ENCODE results near the gene COLEC12. TPM values are rescaled to one million over a fixed set of nuclear protein-coding genes. Genes with fewer than 3 reads are reported as not detected.

The COLEC12 gene
- total and polyA plus RNA-seq, 2 donors (not counting 3 experiments of a cell fraction or from before 2014, with no cell fraction given) = 8.0 to 17.1 TPM

DNA sequence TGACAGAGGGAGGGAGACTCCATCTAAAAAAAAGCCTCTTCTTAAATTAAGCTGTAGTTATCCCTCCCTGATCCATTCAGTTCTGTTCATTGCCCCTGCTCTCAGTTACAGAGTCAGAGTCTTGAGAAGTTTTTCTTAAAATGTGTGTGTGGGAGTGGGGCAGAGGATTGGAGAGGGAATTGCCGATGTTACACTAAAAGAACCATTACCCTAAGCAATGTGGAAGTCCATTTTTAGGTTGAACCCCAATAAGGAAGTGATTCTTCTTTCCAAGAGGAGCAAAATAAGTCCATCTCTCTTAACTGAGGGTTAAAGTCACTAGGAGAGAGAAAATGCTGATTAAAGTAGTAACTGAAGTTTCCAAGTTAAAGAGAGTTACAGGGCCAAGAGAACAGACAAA lies 211.5 kb downstream of the COLEC12 start:
- FAIRE-seq (no peak), DNase-seq (ENCODE audit: low read depth, low spot score) (no peak)
- ChIA-PET POLR2A (no interaction called here), CTCF (interaction anchor here (0.7 to 1.3 kb wide), 3 partner anchors 327 to 541 kb away, joined by 3 to 4 read pairs (median 4); no protein-coding TSS in a partner anchor)
- Histone ChIP-seq H3K79me2 (ENCODE audit: control insufficient read depth, insufficient read depth, low read length) (no peaks in the 10 kb centered on the region), H3K9ac (replicated peaks; ENCODE audit: extremely low read depth, insufficient read depth, low read length) (no peak overlapping the region), H3K27me3 (ENCODE audit: control insufficient read depth in 2 of 2, insufficient read depth in 2 of 2, low read length in 2 of 2) (no peaks in the 10 kb centered on the region), H4K20me1 (replicated peaks; ENCODE audit: control insufficient read depth, extremely low read depth, insufficient read depth, low read length) (no peaks in the 10 kb centered on the region), H3K36me3 (ENCODE audit: control insufficient read depth in 2 of 2, extremely low read depth in 1 of 2, insufficient read depth in 2 of 2, low read length in 2 of 2) (no peaks in the 10 kb centered on the region), H2AFZ (ENCODE audit: low read depth, low read length) (no peak overlapping the region), H3K9me1 (replicated peaks; ENCODE audit: control insufficient read depth, extremely low read depth, insufficient read depth, low read length) (no peaks in the 10 kb centered on the region), H3K4me1 (ENCODE audit: control insufficient read depth, extremely low read depth, insufficient read depth, low read length) (no peaks in the 10 kb centered on the region), H3K4me2 (ENCODE audit: insufficient read depth, low read length) (no peak overlapping the region), H3K9me3 (replicated peaks; ENCODE audit: control insufficient read depth, insufficient read depth, low read length) (no peaks in the 10 kb centered on the region), H3K27ac (ENCODE audit: insufficient read depth, low read depth, low read length) (no peak overlapping the region), H3K4me3 (replicated peaks in 1 of 3; ENCODE audit: insufficient read depth in 1 of 3, low read depth in 1 of 3, low read length in 3 of 3) (no peak overlapping the region)
- BruUV-seq (replicated peaks) = no TSS peak
- TF ChIP-seq GATA2 (IDR thresholded peaks at IDR 0.05; ENCODE audit: insufficient read depth, insufficient read length, low read depth, low read length) (no peak), MAX (IDR thresholded peaks at IDR 0.05; ENCODE audit: insufficient read depth, insufficient read length) (no peak), CTCF (IDR thresholded peaks at IDR 0.05; ENCODE audit: extremely low read depth in 1 of 2, insufficient read depth in 1 of 2, low read depth in 1 of 2, low read length in 2 of 2) (no peak), JUN (IDR thresholded peaks at IDR 0.05; ENCODE audit: borderline replicate concordance, insufficient read depth, insufficient read length, low read depth) (no peak)
- dilution Hi-C loops (cut with MboI; ENCODE audit: extremely low pct_ligation_motif_present, low sequenced_read_pairs) = no loop called here
- intact Hi-C loops (cut with micrococcal nuclease) = loop anchor here (5.0 kb wide), 2 partner anchors 208 to 548 kb away; no protein-coding TSS in a partner anchor
